Fibroblast of lung (primary cell): ENCODE measurements around the gene WASF3. TPM values are rescaled to one million over a fixed set of nuclear protein-coding genes. Genes with fewer than 3 reads are reported as not detected.

Source experiments
- DNase-seq, 2 donors: peaks; one replicate each; pipeline versions ENCODE4 v3.0.0 to v3.0.0-alpha.2; 2010; ENCODE audit warnings: low read depth in 2 of 2
- H2AFZ ChIP-seq: 2 replicates; pipeline ENCODE4 v1.5.1; 2012; ENCODE audit warnings: low read length, control low read depth, inconsistent platforms
- H3K27ac ChIP-seq: 2 replicates; pipeline ENCODE4 v1.5.1; 2011; ENCODE audit warnings: low read length, control low read depth; ENCODE audit not compliant: insufficient read depth
- H3K27me3 ChIP-seq: 2 replicates; pipeline ENCODE4 v1.5.1; 2011; ENCODE audit warnings: mild to moderate bottlenecking, low read length; ENCODE audit not compliant: control insufficient read depth, insufficient read depth
- H3K36me3 ChIP-seq: 2 replicates; pipeline ENCODE4 v1.5.1; 2011; ENCODE audit warnings: low read length; ENCODE audit not compliant: control insufficient read depth, insufficient read depth
- H3K4me1 ChIP-seq: 2 replicates; pipeline ENCODE4 v1.5.1; 2011; ENCODE audit warnings: low read length; ENCODE audit not compliant: control insufficient read depth, insufficient read depth; ENCODE audit errors: extremely low read depth
- H3K4me2 ChIP-seq: 2 replicates; pipeline ENCODE4 v1.5.1; 2011; ENCODE audit warnings: low read length, control low read depth; ENCODE audit not compliant: insufficient read depth; ENCODE audit errors: extremely low read depth
- H3K4me3 ChIP-seq, 4 experiments: fragments of 200-600 bp in 1 of 4; sonication (generic) in 1 of 4; replicated peaks in 1 of 4; 2 replicates each; pipeline ENCODE4 v1.5.1; 2011 to 2016; ENCODE audit warnings: low read length in 4 of 4, low read depth in 3 of 4, mild to moderate bottlenecking in 3 of 4, control low read depth in 2 of 4, inconsistent platforms in 1 of 4, mixed read lengths in 1 of 4; ENCODE audit not compliant: insufficient read depth in 1 of 4; ENCODE audit errors: control extremely low read depth in 1 of 4
- H3K79me2 ChIP-seq: 2 replicates; pipeline ENCODE4 v1.5.1; 2012; ENCODE audit warnings: mild to moderate bottlenecking, low read length, inconsistent platforms; ENCODE audit not compliant: control insufficient read depth, insufficient read depth
- H3K9ac ChIP-seq: 2 replicates; pipeline ENCODE4 v1.5.1; 2011; ENCODE audit warnings: mild to moderate bottlenecking, low read length, control low read depth; ENCODE audit not compliant: insufficient read depth
- H3K9me3 ChIP-seq: 2 replicates; pipeline ENCODE4 v1.5.1; 2012; ENCODE audit warnings: low read depth, low read length; ENCODE audit not compliant: control insufficient read depth, insufficient read depth
- H4K20me1 ChIP-seq: 2 replicates; pipeline ENCODE4 v1.5.1; 2011; ENCODE audit warnings: low read length; ENCODE audit not compliant: control insufficient read depth, insufficient read depth; ENCODE audit errors: extremely low read depth
- CTCF ChIP-seq, 2 donors: IDR thresholded peaks in 1 of 2; conservative IDR thresholded peaks in 1 of 2; 1 replicate in 1 of 2; 2 replicates in 1 of 2; pipeline ENCODE4 v1.5.1; 2011 to 2012; ENCODE audit warnings: low read length in 2 of 2, control low read depth in 1 of 2, inconsistent platforms in 1 of 2, low read depth in 1 of 2, mild to moderate bottlenecking in 1 of 2
- EZH2 ChIP-seq: IDR thresholded peaks from 2 replicates; pipeline ENCODE4 v1.5.1; 2012; ENCODE audit warnings: low read length, control low read depth, mild to moderate bottlenecking; ENCODE audit errors: missing control alignments
- polyA plus RNA-seq, 2 donors: library from polyadenylated mRNA; depleted of rRNA in 1 of 2; stranded (reverse) in 1 of 2; unstranded in 1 of 2; fragments of >200 nt; gene quantifications; 2 replicates each; pipeline ENCODE4 v1.2.1, GENCODE V29; 2011 to 2012; ENCODE audit warnings: missing spikeins in 1 of 2
- total RNA-seq: library from RNA; depleted of rRNA; stranded (reverse); fragments of >200 nt; gene quantifications from 2 replicates; pipeline ENCODE4 v1.2.1, GENCODE V29; 2014

The WASF3 gene
- total and polyA plus RNA-seq, 2 donors (not counting 1 experiment from before 2014, with no cell fraction given), result 18.2 to 19.5 TPM

- no peak overlapping the region for H3K4me2 ChIP-seq
- no peaks in the 10 kb centered on the region for H3K27me3 ChIP-seq
- no peak for DNase-seq
- peaks cover 1% of the 10 kb centered on the region for H3K36me3 ChIP-seq
- no peak overlapping the region for H3K27ac ChIP-seq
- H3K79me2 ChIP-seq, result peaks cover 2% of the 10 kb centered on the region
- peaks cover 5% of the 10 kb centered on the region for H3K4me1 ChIP-seq
- no peaks in the 10 kb centered on the region for H3K9me3 ChIP-seq
- H3K9ac ChIP-seq, result no peak overlapping the region
- no peak overlapping the region for H2AFZ ChIP-seq
- H4K20me1 ChIP-seq, result no peaks in the 10 kb centered on the region
- no peak overlapping the region for H3K4me3 ChIP-seq
- no peak for TF ChIP-seq CTCF (conservative IDR thresholded peaks at IDR 0.05 in 1 of 2, IDR thresholded peaks at IDR 0.05 in 1 of 2; ENCODE audit: low read depth in 1 of 2, low read length in 2 of 2)
- no peak for TF ChIP-seq EZH2
Measured at GRCh38 chr13:26614721-26615120, 57.2 kb downstream of the WASF3 start.

- peaks cover 1% of the 10 kb centered on the region for H3K36me3 ChIP-seq
- no peak overlapping the region for H2AFZ ChIP-seq
- H3K79me2 ChIP-seq, result no peaks in the 10 kb centered on the region
- H3K9me3 ChIP-seq, result no peaks in the 10 kb centered on the region
- peak; percentile 21 to 86 for DNase-seq
- TF ChIP-seq EZH2 (no peak), CTCF (conservative IDR thresholded peaks at IDR 0.05 in 1 of 2, IDR thresholded peaks at IDR 0.05 in 1 of 2; ENCODE audit: low read depth in 1 of 2, low read length in 2 of 2) (no peak)
- no peak overlapping the region for H3K4me2 ChIP-seq
- H3K27me3 ChIP-seq, result no peaks in the 10 kb centered on the region
- no peak overlapping the region for H3K4me3 ChIP-seq
- no peak overlapping the region for H3K27ac ChIP-seq
- no peaks in the 10 kb centered on the region for H4K20me1 ChIP-seq
- peaks cover 5% of the 10 kb centered on the region for H3K4me1 ChIP-seq
- H3K9ac ChIP-seq, result no peak overlapping the region
Measured at GRCh38 chr13:26616126-26616525, 58.6 kb downstream of the WASF3 start.

GRCh38 chr13:26618726-26619125 lies 61.2 kb downstream of the WASF3 start:
- H2AFZ ChIP-seq, result no peak overlapping the region
- H3K9ac ChIP-seq, result no peak overlapping the region
- peak in 1 of 2 donors; percentile 58 for DNase-seq
- H4K20me1 ChIP-seq, result no peaks in the 10 kb centered on the region
- peaks cover 5% of the 10 kb centered on the region for H3K4me1 ChIP-seq
- TF ChIP-seq EZH2, result no peak
- TF ChIP-seq CTCF (conservative IDR thresholded peaks at IDR 0.05 in 1 of 2, IDR thresholded peaks at IDR 0.05 in 1 of 2; ENCODE audit: low read depth in 1 of 2, low read length in 2 of 2), result no peak
- H3K36me3 ChIP-seq, result peaks cover 1% of the 10 kb centered on the region
- H3K27ac ChIP-seq, result no peak overlapping the region
- no peaks in the 10 kb centered on the region for H3K9me3 ChIP-seq
- no peaks in the 10 kb centered on the region for H3K27me3 ChIP-seq
- no peaks in the 10 kb centered on the region for H3K79me2 ChIP-seq
- no peak overlapping the region for H3K4me3 ChIP-seq
- no peak overlapping the region for H3K4me2 ChIP-seq
